Naive thymus-derived CD4-positive, alpha-beta T cell (primary cell): ENCODE data around the gene ZNF674. TPM values are rescaled to one million over a fixed set of nuclear protein-coding genes. Genes with fewer than 3 reads are reported as not detected.

Experiments used
- ATAC-seq: fragments of 150-1000 bp; cut with Tn5 transposase; 2 replicates; pipeline ENCODE4 v1.10.0; 2021; ENCODE audit warnings: mild to moderate bottlenecking, moderate library complexity
- CTCF ChIA-PET: fragments of 350-600 bp; sonication (Branson Sonifier 250); formaldehyde crosslinking; loops from one replicate; lab custom pipeline; 2021; ENCODE audit warnings: antibody characterized with exemption; lab: Charles Lee
- POLR2A ChIA-PET: fragments of 350-600 bp; sonication (Branson Sonifier 250); formaldehyde crosslinking; loops from one replicate; lab custom pipeline; 2021; ENCODE audit warnings: antibody characterized with exemption, inconsistent platforms; lab: Charles Lee
- DNase-seq, 9 donors: peaks; one replicate each; pipeline versions ENCODE4 v3.0.0 to v3.0.0-alpha.2; 2020 to 2022; ENCODE audit warnings: mixed read lengths in 1 of 9
- H3K27ac ChIP-seq: one replicate; pipeline ENCODE4 v1.7.0; 2013; ENCODE audit warnings: mild to moderate bottlenecking, low read depth, low read length, moderate library complexity
- H3K27me3 ChIP-seq, 2 donors: one replicate each; pipeline ENCODE4 v1.7.0; 2013; ENCODE audit warnings: low read length in 2 of 2, mild to moderate bottlenecking in 2 of 2, moderate library complexity in 2 of 2; ENCODE audit not compliant: control insufficient read depth in 2 of 2, insufficient read depth in 2 of 2
- H3K36me3 ChIP-seq, 3 experiments: 1 replicate in 2 of 3; 2 replicates in 1 of 3; pipeline ENCODE4 v1.7.0; 2013; ENCODE audit warnings: low read length in 3 of 3, mild to moderate bottlenecking in 3 of 3, moderate library complexity in 1 of 3; ENCODE audit not compliant: insufficient read depth in 3 of 3, control insufficient read depth in 2 of 3
- H3K4me1 ChIP-seq, 2 donors: one replicate each; pipeline ENCODE4 v1.7.0; 2013; ENCODE audit warnings: low read length in 2 of 2, mild to moderate bottlenecking in 2 of 2, moderate library complexity in 1 of 2; ENCODE audit not compliant: control insufficient read depth in 2 of 2, insufficient read depth in 2 of 2
- H3K4me3 ChIP-seq: 2 replicates; pipeline ENCODE4 v1.7.0; 2013; ENCODE audit warnings: mild to moderate bottlenecking, low read length
- H3K9me3 ChIP-seq, 3 experiments: 1 replicate in 2 of 3; 2 replicates in 1 of 3; pipeline ENCODE4 v1.7.0; 2013; ENCODE audit warnings: low read length in 3 of 3; ENCODE audit not compliant: control insufficient read depth in 2 of 3
- H3K27ac Mint-ChIP-seq, 9 donors: one replicate each; pipeline ENCODE4 v1.8.0; 2020 to 2022; ENCODE audit warnings: mixed read lengths in 9 of 9, mild to moderate bottlenecking in 8 of 9, moderate library complexity in 5 of 9, inconsistent platforms in 2 of 9
- H3K27me3 Mint-ChIP-seq, 5 donors: one replicate each; pipeline ENCODE4 v1.8.0; 2021 to 2022; ENCODE audit warnings: mixed read lengths in 5 of 5, mild to moderate bottlenecking in 1 of 5
- H3K36me3 Mint-ChIP-seq, 5 donors: one replicate each; pipeline ENCODE4 v1.8.0; 2020 to 2022; ENCODE audit warnings: mixed read lengths in 5 of 5, mild to moderate bottlenecking in 3 of 5, inconsistent platforms in 1 of 5
- H3K4me1 Mint-ChIP-seq, 7 donors: one replicate each; pipeline ENCODE4 v1.8.0; 2020 to 2022; ENCODE audit warnings: mixed read lengths in 7 of 7, mild to moderate bottlenecking in 3 of 7, inconsistent platforms in 1 of 7
- H3K4me3 Mint-ChIP-seq, 10 donors: one replicate each; pipeline ENCODE4 v1.8.0; 2020 to 2022; ENCODE audit warnings: mild to moderate bottlenecking in 10 of 10, mixed read lengths in 10 of 10, moderate library complexity in 6 of 10, inconsistent platforms in 2 of 10
- H3K9me3 Mint-ChIP-seq, 11 donors: one replicate each; pipeline ENCODE4 v1.8.0; 2020 to 2022; ENCODE audit warnings: mixed read lengths in 11 of 11, mild to moderate bottlenecking in 4 of 11, inconsistent platforms in 1 of 11, moderate library complexity in 1 of 11
- intact Hi-C, 2 donors: fragments of 100-400 bp; cut with micrococcal nuclease; formaldehyde crosslinking; loops; one replicate each; pipeline ENCODE4 v1.15.1; 2023
- polyA plus RNA-seq, 2 donors: library from polyadenylated mRNA; unstranded; fragments of 300-500 nt; fragmentation: Illumina TruSeq; gene quantifications; one replicate each; pipeline ENCODE4 v1.2.3, GENCODE V29; 2021
- total RNA-seq, 6 experiments: library from RNA in 5 of 6; stranded (reverse) in 5 of 6; gene quantifications; 1 replicate in 5 of 6; 2 replicates in 1 of 6; pipeline ENCODE4 v1.2.3 and lab custom pipeline; 2021 to 2026

ZNF674 gene
- total and polyA plus RNA-seq, 7 experiments from 2014 or later: 0.77 to 6.9 (median 5.1) TPM

GRCh38 chrX:46561824-46562657 is 16.8 kb upstream of the ZNF674 start:
- H3K27ac Mint-ChIP-seq: peak overlapping the region in 1 of 9 donors; percentile 65
- peaks cover 0 to 1% (median 0%) of the 10 kb centered on the region in 11 donors for H3K9me3 Mint-ChIP-seq
- peak; percentile 54 for ATAC-seq
- H3K27ac ChIP-seq: no peak overlapping the region
- ChIA-PET POLR2A (no interaction called here), CTCF (interaction anchor here (0.6 kb wide), 1 partner anchor 80 kb away, joined by 3 read pairs; no protein-coding TSS in a partner anchor)
- no peaks in the 10 kb centered on the region for H3K27me3 ChIP-seq
- no peaks in the 10 kb centered on the region for H3K36me3 ChIP-seq
- no peaks in the 10 kb centered on the region for H3K9me3 ChIP-seq
- H3K4me1 ChIP-seq: no peaks in the 10 kb centered on the region
- peaks cover 0 to 16% (median 0%) of the 10 kb centered on the region in 7 donors for H3K4me1 Mint-ChIP-seq
- peak overlapping the region in 1 of 10 donors; percentile 22 for H3K4me3 Mint-ChIP-seq
- intact Hi-C loops: no loop called here
- no peaks in the 10 kb centered on the region for H3K27me3 Mint-ChIP-seq
- no peak overlapping the region for H3K4me3 ChIP-seq
- no peak for DNase-seq
- peaks cover 0 to 4% (median 2%) of the 10 kb centered on the region in 5 donors for H3K36me3 Mint-ChIP-seq

DNA sequence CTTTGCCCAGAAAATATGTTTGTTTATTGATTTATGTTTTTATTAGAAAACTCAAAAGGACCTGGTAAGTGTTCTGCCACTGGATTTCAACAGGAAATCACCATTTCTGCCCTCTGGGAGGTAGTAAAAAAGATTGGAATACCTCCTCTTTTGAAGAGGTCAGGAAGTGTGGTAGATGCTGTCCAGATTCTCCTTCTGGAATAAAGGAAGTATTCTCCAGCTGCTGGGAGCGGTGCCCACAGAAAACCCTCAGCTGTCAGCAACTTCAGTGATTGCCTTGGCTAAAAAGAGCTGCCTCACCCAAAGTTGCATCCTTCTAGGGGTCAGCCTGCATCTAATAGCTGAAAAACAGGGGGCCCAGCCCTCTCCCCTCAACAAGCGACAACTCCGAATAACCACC is 13.8 kb upstream of the ZNF674 start:
- no peak overlapping the region for H3K27ac Mint-ChIP-seq

DNA sequence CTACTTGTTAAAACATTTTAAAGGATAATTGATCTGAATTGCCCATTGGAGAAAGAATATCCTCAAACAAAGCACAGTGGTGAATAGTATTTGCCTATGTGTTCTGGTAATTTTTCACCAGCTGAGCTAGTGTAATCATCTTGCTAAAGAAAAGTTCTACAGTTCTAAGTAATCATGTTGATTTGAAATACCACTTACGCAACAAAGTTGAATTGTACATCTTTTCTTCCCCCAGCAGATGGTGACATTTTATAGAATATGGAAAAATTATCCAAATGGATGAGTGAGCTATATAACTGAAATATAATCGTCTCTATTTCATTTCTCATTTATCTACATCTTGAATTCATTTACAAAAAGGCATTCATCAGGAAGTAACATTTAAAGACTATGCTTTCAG is 9.7 kb upstream of the ZNF674 start:
- H3K9me3 ChIP-seq: no peaks in the 10 kb centered on the region
- Mint-ChIP-seq H3K4me3 (no peak overlapping the region), H3K27ac (no peak overlapping the region), H3K27me3 (no peaks in the 10 kb centered on the region), H3K4me1 (no peaks in the 10 kb centered on the region), H3K9me3 (peaks cover 0 to 2% (median 0%) of the 10 kb centered on the region in 11 donors), H3K36me3 (peaks cover 0 to 2% (median 0%) of the 10 kb centered on the region in 5 donors)
- ChIA-PET CTCF (no interaction called here), POLR2A (no interaction called here)
- H3K4me3 ChIP-seq: no peak overlapping the region
- no peaks in the 10 kb centered on the region for H3K27me3 ChIP-seq
- no peak overlapping the region for H3K27ac ChIP-seq
- intact Hi-C loops: loop anchor here (1.0 to 2.0 kb wide), 4 partner anchors 87 to 241 kb away; no protein-coding TSS in a partner anchor
- ATAC-seq: no peak
- no peaks in the 10 kb centered on the region for H3K4me1 ChIP-seq
- no peak for DNase-seq
- H3K36me3 ChIP-seq: no peaks in the 10 kb centered on the region

More for the DNA sequence above, 13.8 kb upstream of the ZNF674 start:
- no peaks in the 10 kb centered on the region for H3K27me3 ChIP-seq
- no peak overlapping the region for H3K27ac ChIP-seq
- intact Hi-C loops: no loop called here
- no peaks in the 10 kb centered on the region for H3K27me3 Mint-ChIP-seq
- H3K4me1 Mint-ChIP-seq: peaks cover 0 to 16% (median 0%) of the 10 kb centered on the region in 7 donors
- no peaks in the 10 kb centered on the region for H3K36me3 ChIP-seq
- H3K4me3 Mint-ChIP-seq: no peak overlapping the region
- DNase-seq (no peak), ATAC-seq (no peak)
- peaks cover 0 to 2% (median 0%) of the 10 kb centered on the region in 11 donors for H3K9me3 Mint-ChIP-seq
- H3K4me3 ChIP-seq: no peak overlapping the region
- peaks cover 0 to 3% (median 0%) of the 10 kb centered on the region in 5 donors for H3K36me3 Mint-ChIP-seq
- no peaks in the 10 kb centered on the region for H3K4me1 ChIP-seq
- ChIA-PET CTCF (no interaction called here), POLR2A (no interaction called here)
- H3K9me3 ChIP-seq: no peaks in the 10 kb centered on the region

GRCh38 chrX:46553935-46554334 is 8.7 kb upstream of the ZNF674 start:
- no peaks in the 10 kb centered on the region for H3K9me3 ChIP-seq
- intact Hi-C loops: loop anchor here in 1 of 2 donors (2.0 kb wide), 1 partner anchor 89 kb away; no protein-coding TSS in a partner anchor
- no peak overlapping the region for H3K4me3 ChIP-seq
- Mint-ChIP-seq H3K9me3 (peaks cover 0 to 2% (median 0%) of the 10 kb centered on the region in 11 donors), H3K36me3 (peaks cover 0 to 3% (median 0%) of the 10 kb centered on the region in 5 donors), H3K27ac (no peak overlapping the region), H3K4me1 (peaks cover 0 to 2% (median 2%) of the 10 kb centered on the region in 7 donors), H3K27me3 (no peaks in the 10 kb centered on the region), H3K4me3 (no peak overlapping the region)
- no peaks in the 10 kb centered on the region for H3K27me3 ChIP-seq
- H3K27ac ChIP-seq: no peak overlapping the region
- ChIA-PET CTCF (no interaction called here), POLR2A (no interaction called here)
- DNase-seq (no peak), ATAC-seq (no peak)
- H3K36me3 ChIP-seq: no peaks in the 10 kb centered on the region
- H3K4me1 ChIP-seq: no peaks in the 10 kb centered on the region

- H3K9me3 Mint-ChIP-seq: no peaks in the 10 kb centered on the region
- Histone ChIP-seq H3K36me3 (no peaks in the 10 kb centered on the region), H3K27me3 (no peaks in the 10 kb centered on the region), H3K4me3 (no peak overlapping the region), H3K4me1 (peaks cover under 1 to 5% of the 10 kb centered on the region in 2 donors), H3K27ac (no peak overlapping the region), H3K9me3 (no peaks in the 10 kb centered on the region)
- ChIA-PET POLR2A (no interaction called here), CTCF (no interaction called here)
- no peak for DNase-seq
- ATAC-seq: no peak
- H3K4me1 Mint-ChIP-seq: peaks cover 0 to 8% (median 6%) of the 10 kb centered on the region in 7 donors
- H3K4me3 Mint-ChIP-seq: no peak overlapping the region
- H3K27me3 Mint-ChIP-seq: no peaks in the 10 kb centered on the region
- intact Hi-C loops: no loop called here
- peaks cover 0 to 7% (median 0%) of the 10 kb centered on the region in 5 donors for H3K36me3 Mint-ChIP-seq
- no peak overlapping the region for H3K27ac Mint-ChIP-seq
Measured at GRCh38 chrX:46551494-46552128, 6.4 kb upstream of the ZNF674 start.

DNA sequence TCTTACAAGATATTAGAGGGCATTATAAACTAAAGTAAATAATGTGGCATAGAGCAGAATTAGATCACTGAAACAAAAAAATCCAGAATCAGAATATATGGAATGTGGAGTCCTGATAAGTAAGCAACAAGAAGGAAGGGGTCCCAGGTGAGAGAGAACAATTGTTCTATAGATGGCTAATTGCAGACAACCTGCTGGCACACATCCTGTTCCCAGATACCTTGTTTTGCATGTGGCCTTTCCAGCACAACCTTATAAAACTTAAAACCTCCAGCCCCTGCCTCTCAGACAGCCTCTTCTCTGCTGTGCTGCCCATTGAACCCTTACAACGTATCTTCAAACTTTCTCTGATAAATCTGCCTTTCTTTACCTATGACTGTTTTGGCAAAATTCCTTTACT is 4.7 kb upstream of the ZNF674 start:
- Mint-ChIP-seq H3K9me3 (peaks cover 0 to 4% (median 0%) of the 10 kb centered on the region in 11 donors), H3K27ac (peak overlapping the region in 1 of 9 donors; percentile 25), H3K4me1 (peaks cover 0 to 21% (median 17%) of the 10 kb centered on the region in 7 donors), H3K4me3 (no peak overlapping the region), H3K36me3 (peaks cover 0 to 7% (median 3%) of the 10 kb centered on the region in 5 donors), H3K27me3 (no peaks in the 10 kb centered on the region)
- no peak overlapping the region for H3K27ac ChIP-seq
- POLR2A ChIA-PET: no interaction called here
- CTCF ChIA-PET: no interaction called here
- DNase-seq (no peak), ATAC-seq (no peak)
- H3K36me3 ChIP-seq: no peaks in the 10 kb centered on the region
- H3K4me1 ChIP-seq: peaks cover 6 to 13% of the 10 kb centered on the region in 2 donors
- intact Hi-C loops: loop anchor here (5.0 to 10.0 kb wide), 6 partner anchors 137 to 1678 kb away; partner anchors contain the start of genes KDM6A (in 2 of the 2), NDUFB11 (in 2 of the 2) and RBM10 (in 2 of the 2)
- no peaks in the 10 kb centered on the region for H3K27me3 ChIP-seq
- H3K9me3 ChIP-seq: no peaks in the 10 kb centered on the region
- H3K4me3 ChIP-seq: no peak overlapping the region
